Panc1 (cell line): ENCODE results near the gene NAV1.

ENCODE experiments used
- CTCF ChIP-seq: fragments of 450-650 bp; IDR thresholded peaks from 2 replicates; pipeline ENCODE4 v1.5.1; 2017; ENCODE audit warnings: mild to moderate bottlenecking
- POLR2AphosphoS5 ChIP-seq: IDR thresholded peaks from 2 replicates; pipeline ENCODE4 v1.6.1; 2012; ENCODE audit warnings: mild to moderate bottlenecking, low read depth, low read length, moderate library complexity
- REST ChIP-seq, 2 experiments: IDR thresholded peaks; 2 replicates each; pipeline ENCODE4 v1.6.1; 2011 to 2012; ENCODE audit warnings: low read depth in 2 of 2, control low read depth in 1 of 2, low read length in 1 of 2, mild to moderate bottlenecking in 1 of 2, moderate library complexity in 1 of 2; ENCODE audit not compliant: insufficient read depth in 1 of 2
- SIN3A ChIP-seq: IDR thresholded peaks from 2 replicates; pipeline ENCODE4 v1.6.1; 2012; ENCODE audit warnings: low read depth, mild to moderate bottlenecking, low read length, moderate library complexity, borderline replicate concordance; ENCODE audit not compliant: insufficient read depth
- TCF7L2 ChIP-seq: IDR thresholded peaks from 2 replicates; pipeline ENCODE4 v1.6.1; 2011; ENCODE audit warnings: mild to moderate bottlenecking, low read depth, low read length, inconsistent platforms

- TF ChIP-seq CTCF (no peak), REST (IDR thresholded peaks at IDR 0.05; ENCODE audit: insufficient read depth in 1 of 2, low read depth in 2 of 2, low read length in 1 of 2) (no peak), POLR2AphosphoS5 (no peak), SIN3A (no peak), TCF7L2 (no peak)
These were observed 29.1 kb upstream of the NAV1 start for GRCh38 chr1:201509601-201510374.
